Neural cell (in vitro differentiated cells): ENCODE results near the gene IQGAP2.

Experiments
- CTCF ChIP-seq: fragments of 450-650 bp; IDR thresholded peaks from 2 replicates; pipeline ENCODE4 v1.5.1; 2014; ENCODE audit warnings: antibody characterized with exemption, mild to moderate bottlenecking, moderate library complexity; ENCODE audit not compliant: poor library complexity, severe bottlenecking
- EP300 ChIP-seq: fragments of 450-650 bp; conservative IDR thresholded peaks from 2 replicates; pipeline ENCODE4 v1.6.1; 2014; ENCODE audit warnings: antibody characterized with exemption, mild to moderate bottlenecking, moderate library complexity; ENCODE audit not compliant: poor library complexity, severe bottlenecking
- EZH2 ChIP-seq: fragments of 200-600, 300-800 bp; shearing (Covaris generic), sonication (generic); IDR thresholded peaks from 2 replicates; pipeline ENCODE4 v1.6.1; 2014; ENCODE audit warnings: antibody characterized with exemption, low read length, borderline replicate concordance, mild to moderate bottlenecking; ENCODE audit not compliant: insufficient read depth, poor library complexity, severe bottlenecking
- POLR2AphosphoS5 ChIP-seq: IDR thresholded peaks from 2 replicates; pipeline ENCODE4 v1.6.1; 2012
- RAD21 ChIP-seq: fragments of 450-650 bp; conservative IDR thresholded peaks from 2 replicates; pipeline ENCODE4 v1.6.1; 2014; ENCODE audit warnings: antibody characterized with exemption, mild to moderate bottlenecking, moderate library complexity
- REST ChIP-seq: IDR thresholded peaks from 2 replicates; pipeline ENCODE4 v1.6.1; 2012; ENCODE audit warnings: borderline replicate concordance
- SMC3 ChIP-seq: fragments of 450-650 bp; conservative IDR thresholded peaks from 2 replicates; pipeline ENCODE4 v1.6.1; 2014; ENCODE audit warnings: antibody characterized with exemption, mild to moderate bottlenecking, moderate library complexity; ENCODE audit not compliant: poor library complexity
- TAF1 ChIP-seq: IDR thresholded peaks from 2 replicates; pipeline ENCODE4 v1.6.1; 2012; ENCODE audit warnings: low read depth

GRCh38 chr5:76728965-76729364 is 325.9 kb downstream of the IQGAP2 start:
- TF ChIP-seq POLR2AphosphoS5, result no peak
- no peak for TF ChIP-seq CTCF
- no peak for TF ChIP-seq EP300
- TF ChIP-seq EZH2, result no peak
- no peak for TF ChIP-seq TAF1
- TF ChIP-seq RAD21, result no peak
- TF ChIP-seq REST, result no peak
- TF ChIP-seq SMC3, result no peak
